ENCODE results near the gene CAV1.

DNA sequence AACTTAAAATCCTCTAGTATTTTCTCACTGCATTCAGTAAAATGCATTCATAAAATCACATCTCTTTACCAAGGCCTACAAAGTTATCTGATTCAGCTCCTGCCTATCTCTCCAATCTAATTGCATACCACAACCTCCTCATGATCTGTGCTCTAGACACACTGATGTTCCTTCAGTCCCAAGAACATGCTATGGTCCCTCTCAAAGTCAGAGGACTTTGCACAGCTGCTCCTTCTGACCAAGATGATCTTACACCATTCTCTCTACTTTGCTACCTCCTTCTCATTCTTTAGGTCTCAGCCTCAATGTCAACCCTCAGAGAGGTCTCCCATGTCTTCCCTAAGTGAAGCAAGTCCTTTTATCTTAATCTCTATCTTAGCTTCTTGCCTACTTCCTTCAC lies 45.5 kb downstream of the CAV1 start:
- TF ChIP-seq ZNF75D (CRISPR knock-in tag; IDR thresholded peaks at IDR 0.05; ENCODE audit: borderline replicate concordance) (no peak), GABPA (IDR thresholded peaks at IDR 0.05; ENCODE audit: low read depth, low read length) (no peak), GABPA (CRISPR knock-in tag; IDR thresholded peaks at IDR 0.05; ENCODE audit: low read depth) (no peak), CTCF (CRISPR knock-in tag; IDR thresholded peaks at IDR 0.05) (no peak), MYNN (CRISPR knock-in tag; IDR thresholded peaks at IDR 0.05; ENCODE audit: low read depth) (no peak), ZNF407 (CRISPR knock-in tag; IDR thresholded peaks at IDR 0.05; ENCODE audit: not compliant biosample characterization) (no peak), POLR2A (IDR thresholded peaks at IDR 0.05; ENCODE audit: insufficient read depth in 1 of 2, low read depth in 2 of 2, low read length in 2 of 2) (no peak), SMAD3 (CRISPR knock-in tag; IDR thresholded peaks at IDR 0.05) (no peak)

Data from HepG2 (cell line).